Measurements from ENCODE around the gene POLR3B. TPM values are rescaled to one million over a fixed set of nuclear protein-coding genes. Genes with fewer than 3 reads are reported as not detected.

POLR3B gene
- total and polyA plus RNA-seq, 10 of the 15 experiments (the other 5 are each of a cell fraction or from before 2014, with no cell fraction given): 2.3 to 10.5 (median 8.0) TPM

DNA sequence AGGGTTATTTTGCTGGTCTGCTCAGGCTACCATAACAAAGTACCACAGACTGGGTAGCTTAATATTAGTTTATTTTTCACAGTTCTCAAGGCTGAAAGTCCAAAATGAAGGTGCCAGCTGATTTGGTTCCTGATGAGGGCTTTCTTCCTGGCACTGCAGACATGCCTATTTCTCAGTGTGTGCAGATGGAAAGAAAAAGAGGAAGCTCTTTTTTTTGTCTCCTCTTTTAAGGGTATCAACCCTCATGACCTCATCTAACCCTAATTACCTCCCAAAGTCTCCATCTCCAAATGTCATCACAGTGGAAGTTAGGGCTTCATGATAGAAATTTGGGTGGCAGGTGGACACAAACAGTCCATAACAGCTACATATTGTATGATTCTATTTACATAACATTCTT is 25.0 kb upstream of the POLR3B start:
- Histone ChIP-seq H3K9ac (ENCODE audit: control insufficient read depth, insufficient read depth, low read length) (no peak overlapping the region), H3K36me3 (ENCODE audit: control insufficient read depth in 2 of 2, insufficient read depth in 2 of 2, low read length in 1 of 2) (no peaks in the 10 kb centered on the region), H3K4me1 (ENCODE audit: control insufficient read depth, insufficient read depth, low read length) (no peaks in the 10 kb centered on the region), H3K9me3 (replicated peaks; ENCODE audit: control insufficient read depth, insufficient read depth, low read length) (no peaks in the 10 kb centered on the region), H3K4me3 (no peak overlapping the region), H4K20me1 (ENCODE audit: control insufficient read depth, insufficient read depth) (no peaks in the 10 kb centered on the region), H3K79me2 (ENCODE audit: control insufficient read depth, insufficient read depth, low read length) (no peaks in the 10 kb centered on the region), H3K27me3 (replicated peaks in 1 of 2; ENCODE audit: control insufficient read depth in 2 of 2, insufficient read depth in 2 of 2, low read length in 1 of 2) (no peaks in the 10 kb centered on the region), H2AFZ (ENCODE audit: control insufficient read depth, low read depth, low read length) (no peak overlapping the region), H3K4me2 (ENCODE audit: control insufficient read depth, insufficient read depth) (no peak overlapping the region), H3K27ac (ENCODE audit: control insufficient read depth, insufficient read depth) (no peak overlapping the region)
- ChIA-PET POLR2A (no interaction called here), RAD21 (ENCODE audit: unreplicated experiment) (interaction anchor here (0.6 to 1.0 kb wide), 2 partner anchors 32 to 276 kb away, joined by 3 read pairs; no protein-coding TSS in a partner anchor), CTCF (interaction anchor here (1.4 to 1.6 kb wide), 2 partner anchors 18 kb away, joined by 3 read pairs; no protein-coding TSS in a partner anchor), SMC1A (ENCODE audit: uncharacterized antibody, unreplicated experiment) (interaction anchor here (1.4 kb wide), 1 partner anchor 12 kb away, joined by 4 read pairs; no protein-coding TSS in a partner anchor)
- ATAC-seq (no peak), FAIRE-seq (no peak), DNase-seq (ENCODE audit: low read depth, low spot score) (no peak)
- no peak for TF ChIP-seq TCF3 (IDR thresholded peaks at IDR 0.05; ENCODE audit: borderline replicate concordance, insufficient read depth, low read depth, low read length)
- in situ Hi-C loops (cut with MboI): no loop called here
- no TSS peak for BruUV-seq (replicated peaks)
- intact Hi-C loops (cut with micrococcal nuclease; ENCODE audit: unreplicated experiment): no loop called here

DNA sequence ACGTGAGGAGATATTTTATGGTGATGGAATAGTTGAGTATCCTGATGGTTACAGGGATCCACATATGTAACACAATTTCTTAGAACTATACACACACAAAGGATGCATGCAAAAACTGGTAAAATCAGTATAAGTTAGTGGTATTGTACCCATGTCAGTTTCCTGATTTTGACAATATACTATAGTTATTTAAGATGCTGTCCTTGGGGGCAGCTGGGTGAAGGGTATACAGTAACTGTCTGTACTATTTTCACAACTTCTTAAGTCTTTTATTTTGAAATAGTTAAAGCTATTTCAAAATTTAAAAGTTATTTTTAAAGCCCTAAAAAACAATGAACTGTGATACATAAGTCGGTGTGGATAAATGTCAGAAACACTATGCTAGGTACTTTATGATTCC is 24.5 kb upstream of the POLR3B start:
- H3K4me1 ChIP-seq (ENCODE audit: control insufficient read depth, insufficient read depth, low read length): no peaks in the 10 kb centered on the region
- no peak overlapping the region for H3K27ac ChIP-seq (ENCODE audit: control insufficient read depth, insufficient read depth)
- ATAC-seq: no peak
- no peak overlapping the region for H3K9ac ChIP-seq (ENCODE audit: control insufficient read depth, insufficient read depth, low read length)
- in situ Hi-C loops (cut with MboI) (no loop called here), intact Hi-C loops (cut with micrococcal nuclease; ENCODE audit: unreplicated experiment) (no loop called here)
- no peak overlapping the region for H2AFZ ChIP-seq (ENCODE audit: control insufficient read depth, low read depth, low read length)
- POLR2A ChIA-PET: no interaction called here
- no peak overlapping the region for H3K4me3 ChIP-seq
- no peak for DNase-seq (ENCODE audit: low read depth, low spot score)
- SMC1A ChIA-PET (ENCODE audit: uncharacterized antibody, unreplicated experiment): interaction anchor here (1.4 kb wide), 1 partner anchor 12 kb away, joined by 4 read pairs; no protein-coding TSS in a partner anchor
- WGBS (ENCODE audit: insufficient coverage, insufficient replicate concordance, low lambda C conversion rate, missing lambda C conversion rate): 14% methylated on average over 2 of the region's 2 CpGs
- no peaks in the 10 kb centered on the region for H4K20me1 ChIP-seq (ENCODE audit: control insufficient read depth, insufficient read depth)
- no peaks in the 10 kb centered on the region for H3K27me3 ChIP-seq (replicated peaks in 1 of 2; ENCODE audit: control insufficient read depth in 2 of 2, insufficient read depth in 2 of 2, low read length in 1 of 2)
- H3K79me2 ChIP-seq (ENCODE audit: control insufficient read depth, insufficient read depth, low read length): no peaks in the 10 kb centered on the region
- no peak for FAIRE-seq
- CTCF ChIA-PET: interaction anchor here (1.4 kb wide), 1 partner anchor 17 kb away, joined by 3 read pairs; no protein-coding TSS in a partner anchor
- no peak overlapping the region for H3K4me2 ChIP-seq (ENCODE audit: control insufficient read depth, insufficient read depth)
- no TSS peak for BruUV-seq (replicated peaks)
- H3K36me3 ChIP-seq (ENCODE audit: control insufficient read depth in 2 of 2, insufficient read depth in 2 of 2, low read length in 1 of 2): no peaks in the 10 kb centered on the region
- RAD21 ChIA-PET (ENCODE audit: unreplicated experiment): interaction anchor here (0.6 kb wide), 1 partner anchor 276 kb away, joined by 3 read pairs; no protein-coding TSS in a partner anchor
- no peaks in the 10 kb centered on the region for H3K9me3 ChIP-seq (replicated peaks; ENCODE audit: control insufficient read depth, insufficient read depth, low read length)
- TF ChIP-seq, protein P1, sequence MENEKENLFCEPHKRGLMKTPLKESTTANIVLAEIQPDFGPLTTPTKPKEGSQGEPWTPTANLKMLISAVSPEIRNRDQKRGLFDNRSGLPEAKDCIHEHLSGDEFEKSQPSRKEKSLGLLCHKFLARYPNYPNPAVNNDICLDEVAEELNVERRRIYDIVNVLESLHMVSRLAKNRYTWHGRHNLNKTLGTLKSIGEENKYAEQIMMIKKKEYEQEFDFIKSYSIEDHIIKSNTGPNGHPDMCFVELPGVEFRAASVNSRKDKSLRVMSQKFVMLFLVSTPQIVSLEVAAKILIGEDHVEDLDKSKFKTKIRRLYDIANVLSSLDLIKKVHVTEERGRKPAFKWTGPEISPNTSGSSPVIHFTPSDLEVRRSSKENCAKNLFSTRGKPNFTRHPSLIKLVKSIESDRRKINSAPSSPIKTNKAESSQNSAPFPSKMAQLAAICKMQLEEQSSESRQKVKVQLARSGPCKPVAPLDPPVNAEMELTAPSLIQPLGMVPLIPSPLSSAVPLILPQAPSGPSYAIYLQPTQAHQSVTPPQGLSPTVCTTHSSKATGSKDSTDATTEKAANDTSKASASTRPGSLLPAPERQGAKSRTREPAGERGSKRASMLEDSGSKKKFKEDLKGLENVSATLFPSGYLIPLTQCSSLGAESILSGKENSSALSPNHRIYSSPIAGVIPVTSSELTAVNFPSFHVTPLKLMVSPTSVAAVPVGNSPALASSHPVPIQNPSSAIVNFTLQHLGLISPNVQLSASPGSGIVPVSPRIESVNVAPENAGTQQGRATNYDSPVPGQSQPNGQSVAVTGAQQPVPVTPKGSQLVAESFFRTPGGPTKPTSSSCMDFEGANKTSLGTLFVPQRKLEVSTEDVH (IDR thresholded peaks at IDR 0.05; ENCODE audit: low read depth, partially characterized antibody): no peak
- TF ChIP-seq RBBP5 (conservative IDR thresholded peaks at IDR 0.05) (no peak), BCLAF1 (IDR thresholded peaks at IDR 0.05) (no peak), ZNF687 (IDR thresholded peaks at IDR 0.05) (no peak)
- TF ChIP-seq, protein P2, sequence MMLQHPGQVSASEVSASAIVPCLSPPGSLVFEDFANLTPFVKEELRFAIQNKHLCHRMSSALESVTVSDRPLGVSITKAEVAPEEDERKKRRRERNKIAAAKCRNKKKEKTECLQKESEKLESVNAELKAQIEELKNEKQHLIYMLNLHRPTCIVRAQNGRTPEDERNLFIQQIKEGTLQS (IDR thresholded peaks at IDR 0.05; ENCODE audit: borderline replicate concordance, extremely low read depth, low read depth, low read length): no peak

Data from GM12878 (cell line).